Stimulated activated naive CD8-positive, alpha-beta T cell treated with anti-CD3 and anti-CD28 coated beads, Interleukin-15, Interleukin-2, amounts not matched to agents 100 ng/mL and 50 ng/mL, for 24 hours (primary cell): ENCODE measurements around the gene DENND1C.

ENCODE experiments used
- H3K27ac Mint-ChIP-seq: one replicate; pipeline ENCODE4 v1.8.0; 2021; ENCODE audit warnings: mild to moderate bottlenecking, mixed read lengths
- H3K27me3 Mint-ChIP-seq: one replicate; pipeline ENCODE4 v1.8.0; 2021; ENCODE audit warnings: mixed read lengths
- H3K36me3 Mint-ChIP-seq: one replicate; pipeline ENCODE4 v1.8.0; 2021; ENCODE audit warnings: low read depth, mixed read lengths
- H3K4me1 Mint-ChIP-seq: one replicate; pipeline ENCODE4 v1.8.0; 2021; ENCODE audit warnings: low read depth, mixed read lengths
- H3K4me3 Mint-ChIP-seq: one replicate; pipeline ENCODE4 v1.8.0; 2021; ENCODE audit warnings: mild to moderate bottlenecking, mixed read lengths
- H3K9me3 Mint-ChIP-seq: one replicate; pipeline ENCODE4 v1.8.0; 2021; ENCODE audit warnings: mixed read lengths

Gene DENND1C

GRCh38 chr19:6476155-6476895, 5.3 kb downstream of the DENND1C start:
- Mint-ChIP-seq H3K27ac (no peak overlapping the region), H3K27me3 (no peaks in the 10 kb centered on the region), H3K4me1 (peaks cover 15% of the 10 kb centered on the region), H3K36me3 (peaks cover 17% of the 10 kb centered on the region), H3K9me3 (no peaks in the 10 kb centered on the region), H3K4me3 (no peak overlapping the region)

GRCh38 chr19:6475321-6476108, 6.1 kb downstream of the DENND1C start:
- Mint-ChIP-seq H3K36me3 (peaks cover 17% of the 10 kb centered on the region), H3K4me1 (peaks cover 8% of the 10 kb centered on the region), H3K27ac (no peak overlapping the region), H3K9me3 (no peaks in the 10 kb centered on the region), H3K4me3 (no peak overlapping the region), H3K27me3 (no peaks in the 10 kb centered on the region)

- Mint-ChIP-seq H3K9me3 (no peaks in the 10 kb centered on the region), H3K4me1 (no peaks in the 10 kb centered on the region), H3K36me3 (peaks cover 24% of the 10 kb centered on the region), H3K27ac (no peak overlapping the region), H3K27me3 (no peaks in the 10 kb centered on the region), H3K4me3 (no peak overlapping the region)
Measured at GRCh38 chr19:6473647-6474046, 7.9 kb downstream of the DENND1C start.

GRCh38 chr19:6472713-6473112, 8.9 kb downstream of the DENND1C start:
- no peak overlapping the region for H3K4me3 Mint-ChIP-seq
- H3K27ac Mint-ChIP-seq = no peak overlapping the region
- H3K36me3 Mint-ChIP-seq = peaks cover 29% of the 10 kb centered on the region
- H3K27me3 Mint-ChIP-seq = no peaks in the 10 kb centered on the region
- no peaks in the 10 kb centered on the region for H3K9me3 Mint-ChIP-seq
- no peaks in the 10 kb centered on the region for H3K4me1 Mint-ChIP-seq

GRCh38 chr19:6471076-6471475, 10.5 kb downstream of the DENND1C start:
- Mint-ChIP-seq H3K36me3 (peaks cover 26% of the 10 kb centered on the region), H3K27ac (no peak overlapping the region), H3K27me3 (no peaks in the 10 kb centered on the region)

GRCh38 chr19:6470173-6470572, 11.4 kb downstream of the DENND1C start:
- Mint-ChIP-seq H3K36me3 (peaks cover 22% of the 10 kb centered on the region), H3K27me3 (no peaks in the 10 kb centered on the region), H3K27ac (no peak overlapping the region)

More at GRCh38 chr19:6471076-6471475, 10.5 kb downstream of the DENND1C start:
- H3K9me3 Mint-ChIP-seq = no peaks in the 10 kb centered on the region
- no peaks in the 10 kb centered on the region for H3K4me1 Mint-ChIP-seq
- no peak overlapping the region for H3K4me3 Mint-ChIP-seq

GRCh38 chr19:6467384-6467783, 14.2 kb downstream of the DENND1C start:
- Mint-ChIP-seq H3K36me3 (peaks cover 17% of the 10 kb centered on the region), H3K4me1 (no peaks in the 10 kb centered on the region), H3K27ac (no peak overlapping the region), H3K4me3 (no peak overlapping the region), H3K9me3 (no peaks in the 10 kb centered on the region), H3K27me3 (no peaks in the 10 kb centered on the region)

More at GRCh38 chr19:6470173-6470572, 11.4 kb downstream of the DENND1C start:
- Mint-ChIP-seq H3K4me1 (no peaks in the 10 kb centered on the region), H3K4me3 (no peak overlapping the region), H3K9me3 (no peaks in the 10 kb centered on the region)

- no peak overlapping the region for H3K27ac Mint-ChIP-seq
- no peaks in the 10 kb centered on the region for H3K9me3 Mint-ChIP-seq
- H3K27me3 Mint-ChIP-seq = no peaks in the 10 kb centered on the region
- H3K36me3 Mint-ChIP-seq = peaks cover 17% of the 10 kb centered on the region
- no peaks in the 10 kb centered on the region for H3K4me1 Mint-ChIP-seq
- H3K4me3 Mint-ChIP-seq = no peak overlapping the region
Measured at GRCh38 chr19:6466526-6467248, 14.9 kb downstream of the DENND1C start.

- no peak overlapping the region for H3K27ac Mint-ChIP-seq
- no peak overlapping the region for H3K4me3 Mint-ChIP-seq
- no peaks in the 10 kb centered on the region for H3K9me3 Mint-ChIP-seq
- H3K27me3 Mint-ChIP-seq = no peaks in the 10 kb centered on the region
- H3K4me1 Mint-ChIP-seq = peaks cover under 1% of the 10 kb centered on the region
- H3K36me3 Mint-ChIP-seq = peaks cover 17% of the 10 kb centered on the region
Measured at GRCh38 chr19:6465663-6466062, 15.9 kb downstream of the DENND1C start.

GRCh38 chr19:6465006-6465405, 16.6 kb downstream of the DENND1C start:
- Mint-ChIP-seq H3K36me3 (peaks cover 13% of the 10 kb centered on the region), H3K27me3 (no peaks in the 10 kb centered on the region), H3K4me1 (peaks cover 6% of the 10 kb centered on the region), H3K27ac (no peak overlapping the region), H3K9me3 (no peaks in the 10 kb centered on the region), H3K4me3 (no peak overlapping the region)

- H3K27me3 Mint-ChIP-seq = no peaks in the 10 kb centered on the region
- no peak within 1 kb of the TSS for H3K4me3 Mint-ChIP-seq
- H3K9me3 Mint-ChIP-seq = no peaks in the 10 kb centered on the region
- peaks cover 9% of the 10 kb centered on the region for H3K4me1 Mint-ChIP-seq
- no peak within 1 kb of the TSS for H3K27ac Mint-ChIP-seq
- H3K36me3 Mint-ChIP-seq = peaks cover 6% of the 10 kb centered on the region
Measured at GRCh38 chr19:6464070-6464873, 17.3 kb downstream of the DENND1C start, which contains the start of gene CRB3. CRB3 (plus strand) TSS chr19:6464271; CDS start chr19:6464702, 431 bp downstream.

GRCh38 chr19:6460099-6460884, 21.3 kb downstream of the DENND1C start:
- Mint-ChIP-seq H3K4me3 (peak overlapping the region; percentile 87), H3K36me3 (peaks cover 3% of the 10 kb centered on the region), H3K4me1 (peaks cover 22% of the 10 kb centered on the region), H3K27ac (peak overlapping the region; percentile 87), H3K9me3 (peaks cover 2% of the 10 kb centered on the region), H3K27me3 (no peaks in the 10 kb centered on the region)

GRCh38 chr19:6459262-6460098, 22.1 kb downstream of the DENND1C start, which contains the start of gene SLC25A23:
SLC25A23 (minus strand) TSS chr19:6459792; CDS start chr19:6459628, 164 bp downstream.
- peak within 1 kb of the TSS; percentile 87 for H3K4me3 Mint-ChIP-seq
- H3K4me1 Mint-ChIP-seq = peaks cover 22% of the 10 kb centered on the region
- peaks cover 7% of the 10 kb centered on the region for H3K9me3 Mint-ChIP-seq
- peak within 1 kb of the TSS; percentile 87 for H3K27ac Mint-ChIP-seq
- no peaks in the 10 kb centered on the region for H3K27me3 Mint-ChIP-seq
- peaks cover 11% of the 10 kb centered on the region for H3K36me3 Mint-ChIP-seq
